ENCODE measurements around the gene MYD88.

The MYD88 gene

GRCh38 chr3:38098376-38098723 is 40.1 kb upstream of the MYD88 start:
- H3K4me3 ChIP-seq (ENCODE audit: low read depth, low read length) = no peak overlapping the region
- TF ChIP-seq CTCF (IDR thresholded peaks at IDR 0.05; ENCODE audit: borderline replicate concordance, insufficient read depth, low read depth, low read length) = no peak

GRCh38 chr3:38099518-38099917 is 38.9 kb upstream of the MYD88 start:
- H3K4me3 ChIP-seq (ENCODE audit: low read depth, low read length) = no peak overlapping the region
- no peak for TF ChIP-seq CTCF (IDR thresholded peaks at IDR 0.05; ENCODE audit: borderline replicate concordance, insufficient read depth, low read depth, low read length)

- no peak for TF ChIP-seq CTCF (IDR thresholded peaks at IDR 0.05; ENCODE audit: borderline replicate concordance, insufficient read depth, low read depth, low read length)
- no peak overlapping the region for H3K4me3 ChIP-seq (ENCODE audit: low read depth, low read length)
Measured at GRCh38 chr3:38100498-38100897, 38.0 kb upstream of the MYD88 start.

GRCh38 chr3:38101811-38102443 is 36.5 kb upstream of the MYD88 start:
- TF ChIP-seq CTCF (IDR thresholded peaks at IDR 0.05; ENCODE audit: borderline replicate concordance, insufficient read depth, low read depth, low read length) = no peak
- H3K4me3 ChIP-seq (ENCODE audit: low read depth, low read length) = no peak overlapping the region

GRCh38 chr3:38102444-38102814 is 36.0 kb upstream of the MYD88 start:
- no peak for TF ChIP-seq CTCF (IDR thresholded peaks at IDR 0.05; ENCODE audit: borderline replicate concordance, insufficient read depth, low read depth, low read length)
- H3K4me3 ChIP-seq (ENCODE audit: low read depth, low read length) = no peak overlapping the region

GRCh38 chr3:38105525-38105924 is 32.9 kb upstream of the MYD88 start:
- TF ChIP-seq CTCF (IDR thresholded peaks at IDR 0.05; ENCODE audit: borderline replicate concordance, insufficient read depth, low read depth, low read length) = no peak
- no peak overlapping the region for H3K4me3 ChIP-seq (ENCODE audit: low read depth, low read length)

- TF ChIP-seq CTCF (IDR thresholded peaks at IDR 0.05; ENCODE audit: borderline replicate concordance, insufficient read depth, low read depth, low read length) = no peak
- H3K4me3 ChIP-seq (ENCODE audit: low read depth, low read length) = no peak overlapping the region
Measured at GRCh38 chr3:38107911-38108648, 30.4 kb upstream of the MYD88 start.
